ENCODE data around the gene PDYN.

GRCh38 chr20:1947535-1947846 lies 46.4 kb downstream of the PDYN start:
- TF ChIP-seq BACH2 (CRISPR knock-in tag; IDR thresholded peaks at IDR 0.05; ENCODE audit: borderline replicate concordance) (no peak), ARNTL (CRISPR knock-in tag; IDR thresholded peaks at IDR 0.05; ENCODE audit: borderline replicate concordance, low read depth) (no peak), PATZ1 (CRISPR knock-in tag; IDR thresholded peaks at IDR 0.05; ENCODE audit: borderline replicate concordance) (no peak), ZFP30 (CRISPR knock-in tag; IDR thresholded peaks at IDR 0.05) (no peak), PPARA (CRISPR knock-in tag; IDR thresholded peaks at IDR 0.05; ENCODE audit: borderline replicate concordance) (no peak), ZFP3 (CRISPR knock-in tag; IDR thresholded peaks at IDR 0.05) (no peak), ZNF70 (CRISPR knock-in tag; IDR thresholded peaks at IDR 0.05) (no peak), RARB (CRISPR knock-in tag; IDR thresholded peaks at IDR 0.05) (no peak), CREB5 (CRISPR knock-in tag; IDR thresholded peaks at IDR 0.05; ENCODE audit: low read depth) (no peak), TCF4 (CRISPR knock-in tag; IDR thresholded peaks at IDR 0.05; ENCODE audit: borderline replicate concordance) (no peak), CSDC2 (CRISPR knock-in tag; IDR thresholded peaks at IDR 0.05) (no peak)

Measured in SK-N-SH treated with all-trans-retinoic acid at 6 μM for 48 hours (cell line).